ENCODE measurements around the gene CSN1S1. TPM values are rescaled to one million over a fixed set of nuclear protein-coding genes. Genes with fewer than 3 reads are reported as not detected.
A peak's percentile ranks its signal among the peaks of the same experiment; 100 is the strongest.

CSN1S1 gene
- total and polyA plus RNA-seq, 2 of the 13 experiments (the other 11 are each of a cell fraction or from before 2014, with no cell fraction given): not detected

DNA sequence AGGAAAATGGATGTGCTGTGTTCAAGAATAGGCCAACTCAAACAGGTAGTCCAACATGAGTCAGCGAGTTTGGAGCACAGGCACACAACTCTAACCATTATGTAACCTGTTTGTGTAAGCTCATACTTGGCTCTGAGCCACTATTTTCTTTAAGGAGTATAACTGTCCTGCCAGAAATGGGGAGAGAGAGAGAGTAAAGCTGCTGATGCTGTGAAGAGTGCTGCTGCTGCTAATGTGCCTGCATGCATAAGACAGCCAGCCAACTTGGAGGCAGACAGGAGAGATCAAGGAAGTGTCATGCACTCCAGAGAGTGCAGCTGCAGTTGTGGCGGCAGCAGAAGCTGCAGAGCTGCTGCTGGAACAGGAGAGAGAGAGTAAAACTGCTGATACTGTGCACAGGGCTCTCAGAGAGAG, 53.2 kb downstream of the CSN1S1 start (continued):
- TF ChIP-seq, protein P1, sequence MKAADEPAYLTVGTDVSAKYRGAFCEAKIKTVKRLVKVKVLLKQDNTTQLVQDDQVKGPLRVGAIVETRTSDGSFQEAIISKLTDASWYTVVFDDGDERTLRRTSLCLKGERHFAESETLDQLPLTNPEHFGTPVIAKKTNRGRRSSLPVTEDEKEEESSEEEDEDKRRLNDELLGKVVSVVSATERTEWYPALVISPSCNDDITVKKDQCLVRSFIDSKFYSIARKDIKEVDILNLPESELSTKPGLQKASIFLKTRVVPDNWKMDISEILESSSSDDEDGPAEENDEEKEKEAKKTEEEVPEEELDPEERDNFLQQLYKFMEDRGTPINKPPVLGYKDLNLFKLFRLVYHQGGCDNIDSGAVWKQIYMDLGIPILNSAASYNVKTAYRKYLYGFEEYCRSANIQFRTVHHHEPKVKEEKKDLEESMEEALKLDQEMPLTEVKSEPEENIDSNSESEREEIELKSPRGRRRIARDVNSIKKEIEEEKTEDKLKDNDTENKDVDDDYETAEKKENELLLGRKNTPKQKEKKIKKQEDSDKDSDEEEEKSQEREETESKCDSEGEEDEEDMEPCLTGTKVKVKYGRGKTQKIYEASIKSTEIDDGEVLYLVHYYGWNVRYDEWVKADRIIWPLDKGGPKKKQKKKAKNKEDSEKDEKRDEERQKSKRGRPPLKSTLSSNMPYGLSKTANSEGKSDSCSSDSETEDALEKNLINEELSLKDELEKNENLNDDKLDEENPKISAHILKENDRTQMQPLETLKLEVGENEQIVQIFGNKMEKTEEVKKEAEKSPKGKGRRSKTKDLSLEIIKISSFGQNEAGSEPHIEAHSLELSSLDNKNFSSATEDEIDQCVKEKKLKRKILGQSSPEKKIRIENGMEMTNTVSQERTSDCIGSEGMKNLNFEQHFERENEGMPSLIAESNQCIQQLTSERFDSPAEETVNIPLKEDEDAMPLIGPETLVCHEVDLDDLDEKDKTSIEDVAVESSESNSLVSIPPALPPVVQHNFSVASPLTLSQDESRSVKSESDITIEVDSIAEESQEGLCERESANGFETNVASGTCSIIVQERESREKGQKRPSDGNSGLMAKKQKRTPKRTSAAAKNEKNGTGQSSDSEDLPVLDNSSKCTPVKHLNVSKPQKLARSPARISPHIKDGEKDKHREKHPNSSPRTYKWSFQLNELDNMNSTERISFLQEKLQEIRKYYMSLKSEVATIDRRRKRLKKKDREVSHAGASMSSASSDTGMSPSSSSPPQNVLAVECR (CRISPR knock-in tag; IDR thresholded peaks at IDR 0.05; ENCODE audit: borderline replicate concordance): no peak
- TF ChIP-seq, protein P2, sequence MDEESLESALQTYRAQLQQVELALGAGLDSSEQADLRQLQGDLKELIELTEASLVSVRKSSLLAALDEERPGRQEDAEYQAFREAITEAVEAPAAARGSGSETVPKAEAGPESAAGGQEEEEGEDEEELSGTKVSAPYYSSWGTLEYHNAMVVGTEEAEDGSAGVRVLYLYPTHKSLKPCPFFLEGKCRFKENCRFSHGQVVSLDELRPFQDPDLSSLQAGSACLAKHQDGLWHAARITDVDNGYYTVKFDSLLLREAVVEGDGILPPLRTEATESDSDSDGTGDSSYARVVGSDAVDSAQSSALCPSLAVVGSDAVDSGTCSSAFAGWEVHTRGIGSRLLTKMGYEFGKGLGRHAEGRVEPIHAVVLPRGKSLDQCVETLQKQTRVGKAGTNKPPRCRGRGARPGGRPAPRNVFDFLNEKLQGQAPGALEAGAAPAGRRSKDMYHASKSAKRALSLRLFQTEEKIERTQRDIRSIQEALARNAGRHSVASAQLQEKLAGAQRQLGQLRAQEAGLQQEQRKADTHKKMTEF (CRISPR knock-in tag; IDR thresholded peaks at IDR 0.05): peak; percentile 64; the same call in 1 of the 2 replicates
- peak; percentile 65; the same call in 1 of the 2 replicates for TF ChIP-seq IRF2 (CRISPR knock-in tag; IDR thresholded peaks at IDR 0.05)
- no peak for TF ChIP-seq MBD4 (IDR thresholded peaks at IDR 0.05; ENCODE audit: borderline replicate concordance, low read length)
- no peak for TF ChIP-seq PAWR (CRISPR knock-in tag; IDR thresholded peaks at IDR 0.05; ENCODE audit: borderline replicate concordance)
- no peak for TF ChIP-seq ZNF263 (CRISPR knock-in tag; IDR thresholded peaks at IDR 0.05)
- TF ChIP-seq, protein P3, sequence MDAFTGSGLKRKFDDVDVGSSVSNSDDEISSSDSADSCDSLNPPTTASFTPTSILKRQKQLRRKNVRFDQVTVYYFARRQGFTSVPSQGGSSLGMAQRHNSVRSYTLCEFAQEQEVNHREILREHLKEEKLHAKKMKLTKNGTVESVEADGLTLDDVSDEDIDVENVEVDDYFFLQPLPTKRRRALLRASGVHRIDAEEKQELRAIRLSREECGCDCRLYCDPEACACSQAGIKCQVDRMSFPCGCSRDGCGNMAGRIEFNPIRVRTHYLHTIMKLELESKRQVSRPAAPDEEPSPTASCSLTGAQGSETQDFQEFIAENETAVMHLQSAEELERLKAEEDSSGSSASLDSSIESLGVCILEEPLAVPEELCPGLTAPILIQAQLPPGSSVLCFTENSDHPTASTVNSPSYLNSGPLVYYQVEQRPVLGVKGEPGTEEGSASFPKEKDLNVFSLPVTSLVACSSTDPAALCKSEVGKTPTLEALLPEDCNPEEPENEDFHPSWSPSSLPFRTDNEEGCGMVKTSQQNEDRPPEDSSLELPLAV (CRISPR knock-in tag; conservative IDR thresholded peaks at IDR 0.05; ENCODE audit: low read depth): no peak
- TF ChIP-seq KLF11 (CRISPR knock-in tag; IDR thresholded peaks at IDR 0.05): no peak
- TF ChIP-seq ZNF124 (CRISPR knock-in tag; IDR thresholded peaks at IDR 0.05): no peak
- TF ChIP-seq, protein P4, sequence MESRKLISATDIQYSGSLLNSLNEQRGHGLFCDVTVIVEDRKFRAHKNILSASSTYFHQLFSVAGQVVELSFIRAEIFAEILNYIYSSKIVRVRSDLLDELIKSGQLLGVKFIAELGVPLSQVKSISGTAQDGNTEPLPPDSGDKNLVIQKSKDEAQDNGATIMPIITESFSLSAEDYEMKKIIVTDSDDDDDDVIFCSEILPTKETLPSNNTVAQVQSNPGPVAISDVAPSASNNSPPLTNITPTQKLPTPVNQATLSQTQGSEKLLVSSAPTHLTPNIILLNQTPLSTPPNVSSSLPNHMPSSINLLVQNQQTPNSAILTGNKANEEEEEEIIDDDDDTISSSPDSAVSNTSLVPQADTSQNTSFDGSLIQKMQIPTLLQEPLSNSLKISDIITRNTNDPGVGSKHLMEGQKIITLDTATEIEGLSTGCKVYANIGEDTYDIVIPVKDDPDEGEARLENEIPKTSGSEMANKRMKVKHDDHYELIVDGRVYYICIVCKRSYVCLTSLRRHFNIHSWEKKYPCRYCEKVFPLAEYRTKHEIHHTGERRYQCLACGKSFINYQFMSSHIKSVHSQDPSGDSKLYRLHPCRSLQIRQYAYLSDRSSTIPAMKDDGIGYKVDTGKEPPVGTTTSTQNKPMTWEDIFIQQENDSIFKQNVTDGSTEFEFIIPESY (CRISPR knock-in tag; IDR thresholded peaks at IDR 0.05): no peak
- TF ChIP-seq ZNF251 (CRISPR knock-in tag; IDR thresholded peaks at IDR 0.05): no peak
- TF ChIP-seq, protein P5, sequence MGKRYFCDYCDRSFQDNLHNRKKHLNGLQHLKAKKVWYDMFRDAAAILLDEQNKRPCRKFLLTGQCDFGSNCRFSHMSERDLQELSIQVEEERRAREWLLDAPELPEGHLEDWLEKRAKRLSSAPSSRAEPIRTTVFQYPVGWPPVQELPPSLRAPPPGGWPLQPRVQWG (CRISPR knock-in tag; IDR thresholded peaks at IDR 0.05; ENCODE audit: borderline replicate concordance, low read depth): no peak
- no peak for TF ChIP-seq BRD4 (CRISPR knock-in tag; IDR thresholded peaks at IDR 0.05)
- 0 out of 2 replicates have a peak, but pooled peaks have one; percentile 34 for TF ChIP-seq RFXAP (CRISPR knock-in tag; IDR thresholded peaks at IDR 0.05; ENCODE audit: borderline replicate concordance)
- TF ChIP-seq SRF (IDR thresholded peaks at IDR 0.05; ENCODE audit: low read depth, low read length): 0 out of 2 replicates have a peak, but pooled peaks have one; percentile 24
- no peak for TF ChIP-seq RXRA (CRISPR knock-in tag; IDR thresholded peaks at IDR 0.05)
- no peak for TF ChIP-seq ZNF446 (CRISPR knock-in tag; IDR thresholded peaks at IDR 0.05)
- TF ChIP-seq, protein P6, sequence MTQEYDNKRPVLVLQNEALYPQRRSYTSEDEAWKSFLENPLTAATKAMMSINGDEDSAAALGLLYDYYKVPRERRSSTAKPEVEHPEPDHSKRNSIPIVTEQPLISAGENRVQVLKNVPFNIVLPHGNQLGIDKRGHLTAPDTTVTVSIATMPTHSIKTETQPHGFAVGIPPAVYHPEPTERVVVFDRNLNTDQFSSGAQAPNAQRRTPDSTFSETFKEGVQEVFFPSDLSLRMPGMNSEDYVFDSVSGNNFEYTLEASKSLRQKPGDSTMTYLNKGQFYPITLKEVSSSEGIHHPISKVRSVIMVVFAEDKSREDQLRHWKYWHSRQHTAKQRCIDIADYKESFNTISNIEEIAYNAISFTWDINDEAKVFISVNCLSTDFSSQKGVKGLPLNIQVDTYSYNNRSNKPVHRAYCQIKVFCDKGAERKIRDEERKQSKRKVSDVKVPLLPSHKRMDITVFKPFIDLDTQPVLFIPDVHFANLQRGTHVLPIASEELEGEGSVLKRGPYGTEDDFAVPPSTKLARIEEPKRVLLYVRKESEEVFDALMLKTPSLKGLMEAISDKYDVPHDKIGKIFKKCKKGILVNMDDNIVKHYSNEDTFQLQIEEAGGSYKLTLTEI (CRISPR knock-in tag; conservative IDR thresholded peaks at IDR 0.05): no peak
- TF ChIP-seq HOXD1 (CRISPR knock-in tag; IDR thresholded peaks at IDR 0.05): no peak

Data from HepG2 (cell line).